Astrocyte of the spinal cord (primary cell): ENCODE measurements around the gene RDX.
"Not testable (repeated sequence)": the region's sequence is repeated elsewhere in the genome, so short reads cannot be mapped to it uniquely, and the experiment has no call there.

Experiments
- DNase-seq: peaks from one replicate; pipeline ENCODE4 v3.0.0; 2011; ENCODE audit warnings: low read depth, low spot score
- H3K4me3 ChIP-seq: 2 replicates; pipeline ENCODE4 v1.5.1; 2011; ENCODE audit warnings: low read depth, mild to moderate bottlenecking, low read length, moderate library complexity
- CTCF ChIP-seq: IDR thresholded peaks from 2 replicates; pipeline ENCODE4 v1.5.1; 2012; ENCODE audit warnings: low read depth, mild to moderate bottlenecking, low read length, inconsistent platforms
- in situ Hi-C: cut with HindIII; loops from 2 replicates; pipeline ENCODE4 v1.10.0; 2017; ENCODE audit warnings: low sequenced_read_pairs

The RDX gene

GRCh38 chr11:110293389-110293788, 3.0 kb downstream of the RDX start:
- DNase-seq = no peak
- in situ Hi-C loops = no loop called here
- H3K4me3 ChIP-seq = no peak overlapping the region
- no peak for TF ChIP-seq CTCF

- H3K4me3 ChIP-seq, DNase-seq, in situ Hi-C loops: not testable (repeated sequence)
Observed at GRCh38 chr11:110292146-110292545, 4.3 kb downstream of the RDX start.

- DNase-seq = no peak
- no peak overlapping the region for H3K4me3 ChIP-seq
- in situ Hi-C loops = no loop called here
- TF ChIP-seq CTCF = no peak
Observed at GRCh38 chr11:110290591-110291334, 5.7 kb downstream of the RDX start.

- TF ChIP-seq CTCF = no peak
- no peak overlapping the region for H3K4me3 ChIP-seq
- DNase-seq = no peak
- in situ Hi-C loops = no loop called here
Observed at GRCh38 chr11:110289472-110289871, 6.9 kb downstream of the RDX start.

- H3K4me3 ChIP-seq = no peak overlapping the region
- in situ Hi-C loops = no loop called here
- no peak for DNase-seq
- TF ChIP-seq CTCF = no peak
Observed at GRCh38 chr11:110287537-110287936, 8.9 kb downstream of the RDX start.

GRCh38 chr11:110286298-110287040, 9.9 kb downstream of the RDX start:
- TF ChIP-seq CTCF = no peak
- DNase-seq = no peak
- H3K4me3 ChIP-seq = no peak overlapping the region
- in situ Hi-C loops = no loop called here

GRCh38 chr11:110283862-110284261, 12.6 kb downstream of the RDX start:
- in situ Hi-C loops = no loop called here
- H3K4me3 ChIP-seq = no peak overlapping the region
- TF ChIP-seq CTCF = no peak
- no peak for DNase-seq

- in situ Hi-C loops, H3K4me3 ChIP-seq, DNase-seq: not testable (repeated sequence)
Observed at GRCh38 chr11:110280595-110280994, 15.8 kb downstream of the RDX start.
